Stimulated activated CD4-positive, alpha-beta T cell treated with anti-CD3 and anti-CD28 coated beads, Interleukin-4, amount 100 ng/mL, for 24 hours (primary cell): ENCODE data around the gene B9D2.

Source experiments
- DNase-seq: peaks from one replicate; pipeline ENCODE4 v3.0.0-alpha.2; 2020

The B9D2 gene

DNA sequence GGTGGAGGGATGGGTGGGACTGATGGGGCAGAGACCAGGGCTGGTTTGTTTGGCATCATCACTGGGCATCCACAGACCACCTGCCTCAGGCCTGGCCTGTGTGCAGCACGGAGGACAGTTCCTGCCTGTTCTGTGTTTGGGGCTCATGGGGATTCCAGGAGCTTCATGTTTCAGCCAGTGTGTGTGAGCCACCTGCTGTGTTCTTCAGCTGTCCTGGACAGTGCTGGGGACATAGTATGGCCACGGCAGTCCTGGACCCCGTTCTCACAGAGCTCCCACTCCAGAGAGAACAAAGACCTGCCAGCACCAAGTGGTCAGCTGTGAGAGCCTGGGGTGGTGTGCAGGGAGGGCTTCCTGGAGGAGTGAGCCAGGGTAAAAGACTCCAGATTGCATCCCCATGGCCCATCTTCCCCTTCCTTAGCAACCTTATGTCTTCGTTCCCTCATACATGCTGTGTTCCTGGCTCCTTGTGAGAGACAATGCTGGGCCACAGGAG, 55.9 kb downstream of the B9D2 start:
- no peak for DNase-seq

DNA sequence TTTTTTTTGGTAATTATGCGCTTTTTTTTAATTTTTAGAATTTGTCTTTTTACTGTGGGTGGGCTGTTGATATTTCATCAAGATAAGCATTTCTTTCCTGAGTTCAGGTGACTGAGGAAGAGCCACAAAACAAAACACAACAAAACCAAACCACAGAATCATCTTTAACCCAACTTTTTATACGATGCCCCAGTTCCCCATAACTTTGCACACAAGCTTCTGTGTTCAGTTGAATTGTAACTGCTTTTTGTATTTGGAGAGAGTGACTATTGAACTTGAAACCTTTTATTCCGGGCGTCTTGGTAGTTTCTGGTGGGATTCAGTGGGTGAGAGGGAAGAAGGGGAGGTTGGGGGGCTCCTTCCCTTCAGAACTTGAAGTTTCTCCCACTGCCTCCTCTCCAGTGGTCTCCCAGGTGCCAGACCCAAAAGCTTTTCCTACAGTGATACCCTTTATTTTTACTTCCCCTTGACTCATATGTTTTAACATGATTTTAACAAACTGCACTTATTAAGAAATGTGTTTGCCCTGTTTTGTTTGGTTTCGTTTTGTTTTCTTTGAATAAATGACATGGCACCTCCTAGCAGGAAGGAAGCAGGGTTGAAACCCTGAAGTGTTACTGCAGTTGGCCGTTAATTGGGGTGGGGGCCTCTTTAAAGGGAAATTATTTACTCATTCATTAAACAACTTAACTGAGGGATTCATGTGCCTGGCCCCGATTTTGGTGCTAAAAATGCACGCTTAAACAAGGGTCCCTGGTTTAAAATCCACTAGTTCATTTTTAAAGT, 56.7 kb downstream of the B9D2 start:
- DNase-seq, result no peak

DNA sequence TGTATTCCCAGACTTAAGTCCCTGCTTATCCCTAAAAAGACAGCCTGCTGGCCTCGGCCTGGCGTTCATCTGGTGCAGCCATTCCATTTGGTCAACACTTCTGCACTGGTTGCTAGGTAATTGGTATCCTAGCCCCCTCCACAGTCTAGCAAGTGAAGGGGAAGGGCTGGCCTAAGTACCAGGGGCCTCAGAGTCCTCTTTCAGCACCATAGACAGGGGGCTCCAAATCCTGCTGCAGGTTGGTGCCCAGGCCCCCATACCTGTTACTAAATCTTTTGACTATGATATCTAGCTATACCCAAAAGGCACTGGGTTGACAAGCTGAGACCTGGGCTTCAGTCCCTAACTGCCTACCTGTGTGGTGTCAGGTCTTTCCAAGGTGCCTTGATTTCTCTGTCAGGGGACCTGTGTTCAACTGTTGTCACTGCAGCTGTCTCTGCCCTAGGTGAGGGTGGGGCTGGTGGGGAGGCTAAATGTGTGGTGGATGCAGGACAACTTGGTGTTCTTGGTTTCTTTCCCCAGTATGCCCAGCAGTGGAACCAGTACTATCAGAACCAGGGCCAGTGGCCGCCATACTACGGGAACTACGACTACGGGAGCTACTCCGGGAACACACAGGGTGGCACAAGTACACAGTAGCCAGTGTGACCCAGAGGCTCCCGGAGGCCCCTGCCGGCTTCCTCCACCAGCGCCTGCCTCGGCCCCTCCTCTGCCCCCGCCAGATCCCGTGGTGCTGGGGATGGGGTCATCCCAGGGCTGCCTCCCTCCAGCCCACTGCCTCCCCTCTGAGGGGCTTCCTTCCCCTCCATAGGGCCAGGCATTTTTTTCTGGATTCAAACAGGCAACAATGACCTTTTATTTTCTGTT, 57.8 kb downstream of the B9D2 start:
- DNase-seq, result no peak

DNA sequence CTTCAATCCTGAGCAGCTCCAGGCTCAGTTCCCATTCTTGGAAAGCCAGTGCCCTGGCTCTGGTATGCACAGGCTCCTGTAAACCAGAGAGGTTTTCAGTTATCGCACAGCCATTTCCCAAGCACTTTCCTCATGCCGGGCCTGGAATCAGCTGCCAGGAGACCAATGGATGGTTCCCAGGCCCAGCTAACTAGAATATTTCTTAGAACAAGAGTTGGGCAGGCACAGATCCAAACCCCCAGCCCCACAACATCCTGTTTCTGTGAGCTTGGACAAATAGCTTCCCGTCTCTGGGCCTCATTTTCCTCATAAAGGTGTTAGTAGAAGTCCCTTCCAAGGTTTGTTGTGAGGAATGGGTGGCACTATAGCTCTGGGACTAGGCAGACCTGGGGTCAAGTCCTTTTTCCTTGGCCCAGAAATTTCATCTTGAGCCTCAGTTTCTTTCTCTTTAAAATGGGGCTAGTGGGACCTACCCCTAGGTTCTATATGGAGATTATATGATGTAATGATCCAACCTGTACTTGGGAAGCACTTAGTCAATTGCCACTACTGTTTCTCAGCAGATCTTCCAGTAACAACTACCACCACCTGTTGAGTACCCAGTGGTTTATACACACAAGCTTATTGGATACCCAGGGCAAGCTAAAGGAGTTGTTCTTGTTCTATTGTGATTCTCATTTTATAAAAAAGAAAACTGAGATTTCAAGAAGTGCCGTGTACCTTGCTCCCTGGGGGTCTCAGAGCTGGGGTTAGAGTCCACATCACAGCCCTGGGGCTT, 59.1 kb downstream of the B9D2 start:
- no peak for DNase-seq
